ENCODE measurements around the gene COX4I2.
A peak's percentile ranks its signal among the peaks of the same experiment; 100 is the strongest.
"Not testable (repeated sequence)": the region's sequence is repeated elsewhere in the genome, so short reads cannot be mapped to it uniquely, and the experiment has no call there.

The COX4I2 gene

DNA sequence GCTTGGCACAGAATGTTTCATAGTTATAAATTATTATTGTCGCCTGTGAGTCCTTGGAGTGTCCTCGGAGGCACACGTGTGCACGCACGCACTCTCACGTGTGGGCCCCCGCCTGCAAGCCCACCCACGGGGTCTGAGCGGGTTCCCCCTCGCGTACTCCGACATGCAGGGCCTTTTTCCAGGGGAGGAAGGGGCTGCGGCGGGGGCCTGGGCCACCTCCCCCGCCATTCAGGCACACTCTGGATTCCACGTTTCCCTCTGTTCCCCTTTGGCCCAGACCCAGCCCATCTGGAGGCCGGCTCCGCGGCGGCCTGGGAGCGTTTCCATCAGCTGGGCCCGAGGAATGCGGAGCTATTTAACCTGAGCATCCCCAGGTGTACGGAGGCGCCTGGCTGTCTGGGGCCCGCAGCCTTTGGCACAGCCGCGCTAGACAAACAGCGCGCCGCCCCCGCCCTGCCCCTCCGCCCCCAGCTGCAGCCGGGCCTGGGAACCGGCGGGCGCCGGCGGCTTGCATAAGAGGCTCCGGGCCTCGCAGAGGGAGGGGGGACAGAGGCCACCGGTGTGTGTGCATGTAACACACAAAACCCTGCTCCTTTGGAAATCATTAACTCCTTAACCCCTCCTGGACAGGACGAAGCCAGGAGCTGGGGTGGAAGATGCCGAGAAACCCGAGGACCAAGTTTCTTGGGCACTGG, 29.3 kb upstream of the COX4I2 start:
- DNase-seq: no peak

DNA sequence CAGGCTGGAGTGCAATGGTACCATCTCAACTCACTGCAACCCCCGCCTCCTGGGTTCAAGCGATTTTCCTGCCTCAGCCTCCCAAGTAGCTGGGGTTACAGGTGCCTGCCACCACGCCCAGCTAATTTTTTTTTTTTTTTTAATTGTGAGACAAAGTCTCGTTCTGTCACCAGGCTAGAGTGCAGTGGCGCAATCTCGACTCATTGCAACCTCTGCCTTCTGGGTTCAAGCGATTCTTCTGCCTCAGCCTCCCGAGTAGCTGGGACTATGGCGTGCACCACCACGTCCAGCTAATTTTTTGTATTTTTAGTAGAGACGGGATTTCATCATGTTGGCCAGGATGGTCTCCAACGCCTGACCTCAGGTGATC, 25.5 kb upstream of the COX4I2 start:
- not testable (repeated sequence) for DNase-seq

DNA sequence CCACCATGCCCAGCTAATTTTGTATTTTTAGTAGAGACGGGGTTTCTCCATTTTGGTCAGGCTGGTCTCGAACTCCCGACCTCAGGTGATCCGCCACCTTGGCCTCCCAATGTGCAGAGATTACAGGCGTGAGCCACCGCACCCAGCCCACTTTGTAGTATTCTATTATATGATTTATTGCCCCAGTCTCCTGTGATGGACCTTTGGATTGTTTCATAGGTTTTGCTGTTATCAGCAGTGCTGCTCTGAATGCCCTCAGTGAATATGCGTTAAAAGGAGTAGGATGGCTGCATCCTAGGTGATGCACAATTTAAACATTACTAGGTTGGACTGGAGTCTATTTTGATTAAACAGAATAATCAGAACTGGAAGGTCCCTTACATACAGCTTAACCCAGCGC, 22.3 kb upstream of the COX4I2 start:
- DNase-seq: no peak

DNA sequence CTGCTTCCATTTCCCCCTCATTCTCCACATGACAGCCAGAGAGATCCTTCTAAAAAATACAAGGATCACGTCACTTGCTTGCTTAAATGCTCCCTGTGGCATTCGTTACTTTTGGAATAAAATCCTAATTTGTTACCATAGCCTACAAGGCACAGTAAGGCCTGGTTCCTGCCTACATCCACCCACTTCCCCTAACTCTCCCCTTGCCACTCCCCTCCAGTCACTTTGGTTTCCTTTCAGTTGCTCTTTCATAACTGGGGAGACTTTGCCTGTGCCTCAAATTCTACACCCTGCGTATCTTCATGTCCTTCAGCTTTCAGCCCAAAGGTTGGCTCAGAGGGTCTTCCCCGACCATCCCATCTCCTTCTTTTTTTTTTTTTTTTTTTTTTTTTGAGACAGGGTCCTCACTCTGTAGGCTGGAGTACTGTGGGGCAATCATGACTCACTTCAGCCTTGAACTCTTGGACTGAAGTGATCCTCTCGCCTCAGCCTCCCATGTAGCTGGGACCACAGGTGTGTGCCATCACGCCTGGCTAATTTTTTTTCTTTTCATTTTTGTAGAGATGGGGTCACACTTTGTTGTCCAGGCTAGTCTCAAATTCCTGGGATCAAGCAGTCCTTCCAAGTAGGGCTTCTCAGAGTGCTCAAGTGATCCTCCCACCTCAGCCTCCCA, 20.1 kb upstream of the COX4I2 start:
- peak; percentile 23 for DNase-seq

DNA sequence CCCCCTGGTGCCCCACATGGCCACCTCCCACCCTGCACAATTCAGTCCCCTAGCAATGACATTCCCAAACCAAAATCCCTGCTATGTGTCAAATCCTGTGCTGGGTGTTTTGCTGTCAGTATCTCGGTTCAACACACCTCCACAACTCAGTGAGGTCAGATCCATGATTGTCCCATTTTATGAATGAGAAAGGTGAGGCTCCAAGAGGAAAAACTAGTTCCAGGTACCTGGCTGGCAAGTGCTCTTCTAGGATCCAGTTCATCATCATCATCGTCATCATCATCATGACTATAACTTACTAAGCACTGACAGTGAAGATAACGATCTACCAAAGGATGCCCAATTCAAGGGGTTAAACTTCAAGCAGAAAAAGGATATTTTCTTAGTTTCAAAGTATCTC, 17.5 kb upstream of the COX4I2 start:
- no peak for DNase-seq

DNA sequence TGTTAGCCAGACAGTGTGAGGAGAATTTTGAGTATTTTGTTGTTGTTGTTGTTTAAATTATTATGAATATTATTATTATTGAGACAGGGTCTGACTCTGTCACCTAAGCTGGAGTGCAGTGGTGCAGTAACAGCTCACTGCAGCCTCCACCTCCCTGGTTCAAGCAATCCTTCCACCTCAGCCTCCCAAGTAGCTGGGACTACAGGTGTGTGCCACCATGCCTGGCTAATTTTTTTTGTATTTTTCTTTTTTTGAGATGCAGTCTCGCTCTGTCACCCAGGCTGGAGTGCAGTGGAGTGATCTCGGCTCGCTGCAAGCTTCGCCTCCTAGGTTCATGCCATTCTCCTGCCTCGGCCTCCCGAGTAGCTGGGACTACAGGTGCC, 14.6 kb upstream of the COX4I2 start:
- DNase-seq: not testable (repeated sequence)

DNA sequence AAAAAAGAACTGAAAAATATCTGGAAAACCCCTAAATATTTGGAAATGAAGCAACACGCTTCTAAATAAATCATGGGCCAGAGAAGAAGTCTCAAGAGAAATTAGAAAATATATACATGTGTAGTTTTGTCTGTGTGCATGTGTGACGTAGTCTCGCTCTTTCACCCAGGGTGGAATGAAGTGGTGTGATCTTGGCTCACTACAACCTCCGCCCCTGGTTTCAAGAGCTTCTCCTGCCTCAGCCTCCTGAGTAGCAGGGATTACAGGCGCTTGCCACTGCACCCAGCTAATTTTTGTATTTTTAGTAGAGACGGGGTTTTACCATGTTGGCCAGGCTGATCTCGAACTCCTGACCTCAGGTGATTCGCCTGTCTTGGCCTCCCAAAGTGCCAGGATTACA, 11.2 kb upstream of the COX4I2 start:
- DNase-seq: not testable (repeated sequence)

DNA sequence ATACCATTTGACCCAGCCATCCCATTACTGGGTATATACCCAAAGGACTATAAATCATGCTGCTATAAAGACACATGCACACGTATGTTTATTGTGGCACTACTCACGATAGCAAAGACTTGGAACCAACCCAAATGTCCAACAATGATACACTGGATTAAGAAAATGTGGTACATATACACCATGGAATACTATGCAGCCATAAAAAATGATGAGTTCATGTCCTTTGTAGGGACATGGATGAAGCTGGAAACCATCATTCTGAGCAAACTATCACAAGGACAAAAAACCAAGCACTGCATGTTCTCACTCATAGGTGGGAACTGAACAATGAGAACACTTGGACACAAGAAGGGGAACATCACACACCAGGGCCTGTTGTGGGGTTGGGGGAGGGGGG, 9.7 kb upstream of the COX4I2 start:
- DNase-seq: not testable (repeated sequence)

DNA sequence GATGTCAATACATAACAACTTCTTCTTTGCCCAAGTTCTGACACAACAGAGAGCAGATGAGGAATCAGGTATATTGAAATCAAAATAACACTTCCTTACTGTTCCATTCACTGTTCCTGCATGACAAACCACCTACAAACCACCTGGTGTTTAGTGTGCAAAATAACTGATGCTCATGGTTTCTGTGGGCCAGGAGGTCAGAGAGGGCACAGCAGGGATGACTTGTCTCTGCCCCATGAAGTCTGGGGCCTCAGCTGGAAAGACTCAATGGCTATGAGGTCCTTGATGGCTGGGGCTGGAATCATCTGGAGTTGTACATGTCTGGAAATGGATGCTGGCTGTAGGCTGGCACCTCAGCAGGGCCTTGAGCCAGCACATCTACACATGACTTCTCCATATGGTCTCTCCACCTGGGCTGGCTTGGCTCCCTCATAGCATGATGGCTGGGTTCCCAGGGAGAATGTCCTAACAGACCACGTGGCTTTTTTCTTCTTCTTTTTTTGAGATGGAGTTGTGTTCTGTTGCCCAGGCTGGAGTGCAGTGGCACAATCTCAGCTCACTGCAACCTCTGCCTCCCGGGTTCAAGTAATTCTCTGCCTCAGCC, 7.4 kb upstream of the COX4I2 start:
- DNase-seq: no peak

DNA sequence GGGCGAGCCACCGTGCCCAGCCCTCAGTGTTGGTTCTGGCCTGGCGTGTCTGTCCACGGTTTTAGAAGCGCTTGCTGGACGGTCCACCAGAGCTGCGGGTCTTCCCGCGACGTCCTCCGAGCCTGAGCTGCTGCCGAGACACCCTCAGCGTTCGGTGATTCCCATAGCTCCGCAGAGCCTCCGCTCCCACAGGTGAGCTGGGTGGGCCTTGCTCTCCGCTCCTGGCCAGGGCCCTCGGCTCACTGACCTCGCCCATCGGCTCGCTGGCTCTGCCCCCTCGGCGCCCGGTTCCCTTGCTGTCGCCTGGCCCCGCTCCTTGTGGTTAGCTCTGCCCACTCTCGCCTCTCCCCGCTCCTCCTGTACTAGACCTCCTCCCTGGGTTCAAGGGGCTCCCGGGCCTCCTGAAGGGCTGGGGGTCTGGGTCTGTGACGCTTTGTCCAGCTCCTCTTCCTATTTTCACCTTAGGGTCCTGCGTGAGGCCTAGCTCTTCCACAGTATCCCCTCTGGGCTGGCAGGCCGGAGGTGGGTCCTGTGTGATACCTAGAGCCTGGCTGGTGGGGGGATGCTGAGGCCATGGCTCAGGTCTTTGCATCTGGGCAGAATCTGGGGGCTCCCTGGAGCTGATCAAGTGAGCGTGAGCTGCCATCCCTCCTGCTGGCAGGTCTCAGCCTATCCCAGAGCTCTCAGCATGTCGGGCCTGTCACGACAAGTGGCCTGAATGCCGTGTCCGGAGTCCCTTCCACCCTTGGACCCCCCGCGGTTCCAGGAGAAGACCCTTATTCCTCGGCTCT, 5.0 kb upstream of the COX4I2 start:
- DNase-seq: no peak

DNA sequence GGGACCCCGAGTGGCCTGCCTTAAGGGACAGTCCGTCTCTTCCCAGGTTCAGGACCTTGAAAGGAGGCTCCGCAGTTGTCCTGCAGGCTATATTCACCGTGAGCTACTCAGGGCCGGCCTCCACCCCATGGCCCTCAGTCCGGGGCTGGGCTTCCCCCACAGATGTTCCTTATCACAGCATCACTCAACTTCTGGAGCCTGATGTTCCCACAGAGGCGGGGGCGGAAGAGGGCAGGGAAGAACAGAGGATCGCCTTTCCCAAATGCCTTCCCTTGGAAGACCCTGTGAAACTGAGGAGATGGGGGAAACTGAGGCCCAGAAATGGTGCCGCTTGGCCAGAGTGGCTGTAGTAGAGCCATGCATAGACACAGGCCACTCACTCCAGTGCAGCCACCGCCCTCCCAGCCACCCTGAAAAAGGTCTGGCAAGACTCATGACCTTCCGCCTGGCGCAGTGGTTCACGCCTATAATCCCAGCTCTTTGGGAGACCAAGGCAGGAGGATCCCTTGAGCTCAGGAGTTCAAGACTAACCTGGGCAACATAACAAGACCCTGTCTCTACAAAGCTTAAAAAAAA, 4.3 kb upstream of the COX4I2 start:
- no peak for DNase-seq

DNA sequence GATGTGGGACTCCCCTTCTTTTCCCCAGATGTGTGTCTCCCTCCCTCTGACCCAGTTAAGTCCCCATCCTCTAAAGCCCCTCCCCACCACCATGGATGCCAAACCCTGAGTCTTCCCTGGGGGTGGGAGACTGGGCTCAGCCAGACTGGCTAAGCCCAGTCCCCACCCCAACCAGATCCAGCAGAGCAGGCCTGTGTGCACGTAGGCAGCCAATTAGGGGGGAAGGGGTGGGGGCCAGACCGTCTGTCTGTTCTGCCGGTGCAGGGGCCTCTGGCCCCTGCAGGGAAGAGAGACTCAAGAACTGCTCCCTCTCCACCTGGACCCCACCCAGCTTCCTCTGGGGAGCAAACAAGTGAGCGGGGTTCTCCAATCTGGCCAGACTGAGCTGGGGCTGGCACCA, 605 bp downstream of the COX4I2 start:
- DNase-seq: no peak

DNA sequence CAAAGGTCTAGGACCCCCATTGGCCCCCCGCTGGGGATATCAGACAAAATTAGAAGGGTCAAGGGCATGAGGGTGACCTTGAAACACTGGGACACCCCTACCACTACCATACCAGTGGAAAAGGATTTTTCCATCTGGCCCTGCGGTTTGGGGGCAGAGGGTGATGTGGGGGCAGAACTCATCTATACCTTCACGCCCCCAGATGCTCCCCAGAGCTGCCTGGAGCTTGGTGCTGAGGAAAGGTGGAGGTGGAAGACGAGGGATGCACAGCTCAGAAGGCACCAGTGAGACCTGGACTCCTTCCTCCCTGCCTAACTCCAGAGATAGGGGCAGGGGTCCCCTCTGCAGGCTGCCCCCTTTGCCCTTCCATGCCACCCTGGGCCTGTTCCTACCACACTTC, 1.1 kb downstream of the COX4I2 start:
- DNase-seq: no peak

DNA sequence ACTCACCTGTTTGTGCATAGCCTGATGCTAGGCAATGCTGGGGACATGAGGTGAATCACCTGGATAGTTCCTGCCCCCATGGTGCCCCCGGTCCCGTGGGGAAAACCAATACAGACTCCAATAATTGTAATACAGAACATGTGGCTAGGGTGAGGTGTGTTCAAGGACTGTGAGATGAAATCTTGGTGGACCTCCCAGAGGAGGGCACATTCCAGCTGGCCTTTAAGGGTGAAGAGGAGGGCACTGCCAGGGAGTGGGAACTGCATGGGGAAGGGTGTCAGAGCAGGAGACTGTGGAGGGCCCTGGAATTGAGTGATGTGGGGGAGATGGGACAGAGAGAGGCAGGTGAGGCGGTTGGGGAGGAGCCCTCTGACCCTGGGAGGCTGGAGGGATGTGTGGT, 2.5 kb downstream of the COX4I2 start:
- no peak for DNase-seq

DNA sequence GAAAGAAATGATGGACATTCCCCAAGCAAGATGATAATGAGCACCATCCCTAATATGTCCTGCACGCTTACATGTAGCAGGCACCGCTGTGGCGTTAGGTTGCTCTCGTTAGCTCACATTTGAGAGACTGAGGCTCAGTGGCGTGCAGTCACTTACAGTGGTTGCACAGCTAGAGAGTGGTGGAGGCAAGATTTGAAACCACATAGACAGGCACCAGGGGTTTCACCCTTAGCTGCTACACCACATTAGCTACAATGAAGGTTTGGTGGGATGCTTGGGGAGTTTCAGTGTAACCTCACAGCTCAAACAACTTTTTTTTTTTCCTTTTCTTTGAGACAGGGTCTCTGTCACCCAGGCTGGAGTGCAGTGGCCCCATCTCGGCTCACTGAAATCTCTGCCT, 3.7 kb downstream of the COX4I2 start:
- DNase-seq: no peak

DNA sequence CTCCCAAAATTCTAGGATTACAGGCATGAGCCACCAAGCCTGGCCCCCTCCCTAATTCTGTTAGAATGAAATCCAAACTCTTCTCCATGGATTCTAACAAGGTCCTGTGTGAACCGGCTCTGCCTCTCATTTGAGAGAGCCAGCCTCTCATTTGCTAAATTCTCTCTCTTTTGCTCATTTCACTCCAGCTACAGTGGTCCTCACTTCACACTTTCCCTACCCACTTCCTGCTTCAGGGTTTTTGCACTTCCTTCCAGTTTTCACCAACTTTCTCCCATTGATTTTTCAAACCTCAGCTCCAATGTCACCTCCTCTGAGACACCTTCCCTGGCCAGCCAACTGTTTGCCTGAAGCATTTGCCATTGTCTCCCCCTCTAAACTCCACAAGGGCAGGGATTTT, 5.1 kb downstream of the COX4I2 start:
- DNase-seq: no peak

DNA sequence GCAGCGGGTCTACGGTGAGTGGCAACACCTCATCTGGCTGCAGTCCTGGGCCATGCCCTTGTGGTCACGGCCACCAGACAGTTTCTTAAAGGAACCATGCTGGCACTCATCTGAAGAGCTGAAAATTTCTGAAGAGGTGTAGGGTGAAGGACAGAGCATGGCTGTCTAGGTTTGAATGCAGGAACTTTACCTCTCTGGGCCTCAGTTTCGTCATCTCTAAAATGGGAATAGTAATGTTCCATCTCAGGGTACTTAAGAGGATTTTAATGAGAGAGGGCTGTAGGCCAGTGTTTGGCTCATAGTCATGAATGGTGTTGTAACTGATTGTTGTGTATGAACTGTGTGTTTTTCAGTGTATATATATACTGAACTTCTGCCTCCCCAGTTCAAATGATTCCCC, 5.8 kb downstream of the COX4I2 start:
- no peak for DNase-seq

DNA sequence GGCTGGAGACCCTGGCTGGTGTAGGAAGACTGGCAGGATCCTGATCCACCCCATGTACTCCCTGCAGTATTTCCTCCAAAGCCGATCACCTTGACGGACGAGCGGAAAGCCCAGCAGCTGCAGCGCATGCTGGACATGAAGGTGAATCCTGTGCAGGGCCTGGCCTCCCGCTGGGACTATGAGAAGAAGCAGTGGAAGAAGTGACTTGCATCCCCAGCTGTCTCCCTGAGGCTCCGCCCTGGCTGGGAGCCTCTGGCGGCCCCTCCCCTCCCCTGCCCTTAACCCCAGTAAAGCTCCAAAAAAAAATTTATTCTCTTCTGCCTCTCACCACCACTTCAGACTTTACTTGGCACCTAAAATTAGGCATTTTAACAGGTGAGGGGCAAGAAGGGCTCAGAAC, 7.0 kb downstream of the COX4I2 start:
- no peak for DNase-seq

DNA sequence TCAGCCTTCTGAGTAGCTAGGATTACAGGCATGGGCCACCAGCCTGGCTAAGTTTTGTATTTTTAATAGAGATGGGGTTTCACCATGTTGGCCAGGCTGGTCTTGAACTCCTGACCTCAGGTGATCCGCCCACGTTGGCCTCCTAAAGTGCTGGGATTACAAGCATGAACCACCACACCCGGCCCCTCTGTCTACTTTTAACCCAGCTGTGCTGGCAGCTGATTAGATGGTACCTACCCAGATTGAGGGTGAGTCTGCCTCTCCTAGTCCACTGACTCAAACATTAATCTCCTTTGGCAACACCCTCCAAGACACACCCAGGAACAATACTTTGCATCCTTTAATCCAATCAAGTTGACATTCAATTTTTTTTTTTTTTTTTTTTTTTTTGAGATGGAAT, 10.4 kb downstream of the COX4I2 start:
- not testable (repeated sequence) for DNase-seq

DNA sequence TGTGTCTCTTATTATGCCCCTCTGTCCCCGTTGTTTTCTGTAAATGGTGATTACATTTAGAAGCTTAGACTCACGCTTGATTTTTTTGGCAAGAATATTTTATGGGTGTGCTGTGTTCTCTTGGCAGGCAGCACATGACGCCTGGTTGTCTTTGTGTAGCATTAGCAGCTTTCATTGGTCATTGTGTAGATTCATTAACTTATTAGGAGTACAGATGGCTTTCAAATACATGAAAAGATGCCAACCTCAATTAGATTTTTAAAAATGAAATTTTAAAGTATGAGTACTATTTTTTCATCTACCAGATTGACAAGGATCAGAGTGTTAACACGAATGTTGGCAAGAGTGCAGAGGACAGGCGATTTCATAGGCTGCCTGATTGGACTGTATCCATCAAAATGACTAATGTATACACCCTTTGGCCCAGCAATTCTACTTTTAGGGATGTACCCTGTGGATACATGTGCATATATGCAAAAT, 15.2 kb downstream of the COX4I2 start:
- DNase-seq: no peak

DNA sequence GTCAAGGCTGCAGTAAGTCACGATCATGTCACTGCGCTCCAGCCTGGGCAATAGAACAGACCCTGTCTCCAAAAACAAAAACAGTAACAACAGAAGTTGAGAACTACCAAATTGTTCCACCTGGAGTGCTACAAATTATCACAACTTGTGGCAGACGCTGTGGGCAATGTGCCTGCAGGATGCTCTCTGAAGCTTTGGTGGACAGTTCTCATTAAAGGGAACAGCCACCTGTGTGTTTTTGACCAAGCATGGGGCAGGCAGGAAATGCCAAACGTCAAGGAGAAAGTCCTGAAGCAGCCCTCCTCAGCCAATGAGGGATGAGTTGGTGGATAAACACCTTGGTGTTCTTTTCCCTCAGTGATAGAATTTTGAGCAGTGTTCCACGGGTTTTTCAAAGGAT, 15.8 kb downstream of the COX4I2 start:
- no peak for DNase-seq

DNA sequence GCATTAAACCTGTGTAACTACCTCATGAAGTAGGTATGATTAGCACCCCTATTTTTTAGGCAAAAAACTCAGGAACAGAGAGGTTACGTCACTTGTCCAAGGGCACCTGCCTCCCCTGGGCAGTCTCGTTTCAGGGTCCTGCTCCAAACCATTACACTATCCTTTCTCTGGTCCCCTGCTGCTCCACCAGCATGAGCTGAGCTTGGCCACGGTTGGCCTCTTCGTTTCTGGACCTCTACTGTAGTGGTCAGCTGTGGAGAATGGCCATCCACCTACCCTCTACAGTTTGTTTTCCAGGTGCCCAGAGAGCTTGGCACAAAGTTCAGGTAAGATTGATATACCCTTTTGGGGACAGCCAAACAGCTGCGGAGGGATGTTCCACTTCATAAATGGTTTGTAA, 16.8 kb downstream of the COX4I2 start:
- DNase-seq: no peak

DNA sequence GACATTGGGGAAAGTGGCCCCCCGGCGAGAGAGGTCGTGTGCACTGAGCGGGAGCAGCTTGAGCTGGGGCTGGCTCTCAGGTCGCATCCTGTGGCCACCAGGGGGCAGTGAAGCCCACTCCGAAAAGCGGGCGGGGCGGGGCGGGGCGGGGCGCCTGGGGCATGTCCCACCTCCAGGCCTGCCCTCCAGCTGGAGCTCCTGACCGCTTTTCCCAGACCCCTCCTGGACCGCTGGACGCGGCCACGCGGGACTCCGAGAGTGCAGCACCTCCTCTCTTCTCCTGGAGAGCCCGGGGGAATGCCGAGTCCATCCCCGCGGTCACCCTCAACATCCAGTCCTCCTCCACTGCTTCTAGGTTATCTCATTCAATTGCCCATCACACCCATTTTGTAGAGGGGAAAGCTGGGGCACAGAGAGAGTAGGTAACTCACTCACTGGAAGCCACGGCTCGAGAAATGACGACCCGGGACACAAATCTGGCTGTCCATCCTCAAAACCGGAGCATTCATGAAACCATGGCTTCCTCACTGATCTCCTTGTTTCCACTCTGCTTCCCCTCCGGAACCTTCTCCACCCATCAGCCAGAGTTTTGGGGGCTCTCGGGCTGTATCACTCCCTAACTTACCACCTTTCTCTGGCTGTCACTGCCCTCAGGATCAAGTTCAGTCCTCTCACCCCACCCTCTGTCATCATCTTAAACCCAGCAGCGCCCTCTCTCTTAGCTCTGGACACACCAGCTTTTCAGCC, 24.1 kb downstream of the COX4I2 start:
- no peak for DNase-seq

Measured in SIG-M5 (cell line).